Stimulated activated CD4-positive, alpha-beta T cell treated with anti-CD3 and anti-CD28 coated beads, Interleukin-1b, Interleukin-23, amount 100 ng/mL, for 1 hour (primary cell): ENCODE measurements around the gene ARAP1.

Source experiments
- DNase-seq, 2 donors: peaks; one replicate each; pipeline ENCODE4 v3.0.0-alpha.2; 2020; ENCODE audit warnings: low read depth in 2 of 2

The ARAP1 gene

GRCh38 chr11:72641522-72642042 is 110.6 kb downstream of the ARAP1 start:
- DNase-seq = no peak

- no peak for DNase-seq
Observed at GRCh38 chr11:72639502-72640375, 112.5 kb downstream of the ARAP1 start.

GRCh38 chr11:72637926-72638325 is 114.3 kb downstream of the ARAP1 start:
- no peak for DNase-seq

GRCh38 chr11:72637198-72637597 is 115.0 kb downstream of the ARAP1 start:
- no peak for DNase-seq

- DNase-seq = no peak
Observed at GRCh38 chr11:72636376-72636775, 115.8 kb downstream of the ARAP1 start.

- no peak for DNase-seq
Observed at GRCh38 chr11:72635933-72636332, 116.3 kb downstream of the ARAP1 start.

GRCh38 chr11:72635309-72635915 is 116.8 kb downstream of the ARAP1 start:
- no peak for DNase-seq
